Thoracic aorta (tissue), 2 donors: Measurements from ENCODE around the gene PTOV1. TPM values are rescaled to one million over a fixed set of nuclear protein-coding genes. Genes with fewer than 3 reads are reported as not detected.

Source experiments
- ATAC-seq: fragments of 150-250 bp; one replicate; pipeline ENCODE4 v1.8.0; 2017; ENCODE audit warnings: low read depth; ENCODE audit not compliant: insufficient number of reproducible peaks, low FRiP score
- DNase-seq: peaks from one replicate; pipeline ENCODE4 v3.0.0-alpha.2; 2020; ENCODE audit warnings: low spot score
- H3K27ac ChIP-seq, 2 donors: fragments of 200-600 bp; sonication (generic); 1 replicate in 1 of 2; 2 replicates in 1 of 2; pipeline ENCODE4 v1.5.1; 2016; ENCODE audit warnings: mild to moderate bottlenecking in 2 of 2, moderate library complexity in 2 of 2
- H3K27me3 ChIP-seq: fragments of 200-600 bp; sonication (generic); replicated peaks from 2 replicates; pipeline ENCODE4 v1.6.0; 2016; ENCODE audit warnings: mild to moderate bottlenecking; ENCODE audit not compliant: insufficient read depth
- H3K36me3 ChIP-seq: fragments of 200-600 bp; sonication (generic); one replicate; pipeline ENCODE4 v1.5.1; 2016
- H3K4me1 ChIP-seq, 2 donors: fragments of 200-600 bp; sonication (generic); 1 replicate in 1 of 2; 2 replicates in 1 of 2; pipeline versions ENCODE4 v1.5.1 to v1.6.0; 2016; ENCODE audit warnings: low read depth in 2 of 2, mild to moderate bottlenecking in 1 of 2; ENCODE audit not compliant: control insufficient read depth in 1 of 2
- H3K4me3 ChIP-seq: fragments of 200-600 bp; sonication (generic); 2 replicates; pipeline ENCODE4 v1.5.1; 2016; ENCODE audit warnings: mild to moderate bottlenecking
- H3K9me3 ChIP-seq: fragments of 200-600 bp; sonication (generic); 2 replicates; pipeline ENCODE4 v1.5.1; 2016
- total RNA-seq, 2 donors: library from RNA; depleted of rRNA; stranded (reverse); fragments of >200 nt; gene quantifications; one replicate each; pipeline versions ENCODE4 v1.1.0 to v1.2.3, GENCODE V29; 2016
- TF ChIP-seq, protein P1 (sequence below): fragments of 200-600 bp; sonication (generic); IDR thresholded peaks from one replicate; pipeline ENCODE4 v1.5.1; 2019; ENCODE audit warnings: antibody characterized with exemption

PTOV1 gene
- total RNA-seq, 2 donors from 2014 or later: 62.9 to 72.2 TPM

DNA sequence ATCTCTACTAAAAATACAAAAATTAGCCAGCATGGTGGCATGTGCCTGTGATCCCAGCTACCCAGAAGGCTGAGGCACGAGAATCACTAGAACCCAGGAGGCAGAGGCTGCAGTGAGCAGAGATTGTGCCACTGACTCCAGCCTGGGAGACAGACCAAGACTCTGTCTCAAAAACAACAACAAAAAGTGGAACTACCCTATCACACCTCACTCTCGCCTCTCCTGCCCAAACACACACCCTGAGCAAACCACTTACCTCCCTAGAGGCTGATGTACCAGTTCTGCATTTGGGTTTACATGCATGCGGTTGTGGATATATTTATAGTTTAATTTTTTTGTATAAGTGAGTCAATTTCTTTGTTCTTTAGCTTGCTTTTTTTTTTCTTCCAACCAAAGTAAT, 7.7 kb upstream of the PTOV1 start:
- Histone ChIP-seq H3K4me3 (no peak overlapping the region), H3K4me1 (no peaks in the 10 kb centered on the region), H3K27ac (no peak overlapping the region), H3K9me3 (no peaks in the 10 kb centered on the region), H3K27me3 (no peaks in the 10 kb centered on the region), H3K36me3 (peaks cover 10% of the 10 kb centered on the region)
- TF ChIP-seq, protein P1, sequence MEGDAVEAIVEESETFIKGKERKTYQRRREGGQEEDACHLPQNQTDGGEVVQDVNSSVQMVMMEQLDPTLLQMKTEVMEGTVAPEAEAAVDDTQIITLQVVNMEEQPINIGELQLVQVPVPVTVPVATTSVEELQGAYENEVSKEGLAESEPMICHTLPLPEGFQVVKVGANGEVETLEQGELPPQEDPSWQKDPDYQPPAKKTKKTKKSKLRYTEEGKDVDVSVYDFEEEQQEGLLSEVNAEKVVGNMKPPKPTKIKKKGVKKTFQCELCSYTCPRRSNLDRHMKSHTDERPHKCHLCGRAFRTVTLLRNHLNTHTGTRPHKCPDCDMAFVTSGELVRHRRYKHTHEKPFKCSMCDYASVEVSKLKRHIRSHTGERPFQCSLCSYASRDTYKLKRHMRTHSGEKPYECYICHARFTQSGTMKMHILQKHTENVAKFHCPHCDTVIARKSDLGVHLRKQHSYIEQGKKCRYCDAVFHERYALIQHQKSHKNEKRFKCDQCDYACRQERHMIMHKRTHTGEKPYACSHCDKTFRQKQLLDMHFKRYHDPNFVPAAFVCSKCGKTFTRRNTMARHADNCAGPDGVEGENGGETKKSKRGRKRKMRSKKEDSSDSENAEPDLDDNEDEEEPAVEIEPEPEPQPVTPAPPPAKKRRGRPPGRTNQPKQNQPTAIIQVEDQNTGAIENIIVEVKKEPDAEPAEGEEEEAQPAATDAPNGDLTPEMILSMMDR: no peak
- DNase-seq (no peak), ATAC-seq (no peak)

DNA sequence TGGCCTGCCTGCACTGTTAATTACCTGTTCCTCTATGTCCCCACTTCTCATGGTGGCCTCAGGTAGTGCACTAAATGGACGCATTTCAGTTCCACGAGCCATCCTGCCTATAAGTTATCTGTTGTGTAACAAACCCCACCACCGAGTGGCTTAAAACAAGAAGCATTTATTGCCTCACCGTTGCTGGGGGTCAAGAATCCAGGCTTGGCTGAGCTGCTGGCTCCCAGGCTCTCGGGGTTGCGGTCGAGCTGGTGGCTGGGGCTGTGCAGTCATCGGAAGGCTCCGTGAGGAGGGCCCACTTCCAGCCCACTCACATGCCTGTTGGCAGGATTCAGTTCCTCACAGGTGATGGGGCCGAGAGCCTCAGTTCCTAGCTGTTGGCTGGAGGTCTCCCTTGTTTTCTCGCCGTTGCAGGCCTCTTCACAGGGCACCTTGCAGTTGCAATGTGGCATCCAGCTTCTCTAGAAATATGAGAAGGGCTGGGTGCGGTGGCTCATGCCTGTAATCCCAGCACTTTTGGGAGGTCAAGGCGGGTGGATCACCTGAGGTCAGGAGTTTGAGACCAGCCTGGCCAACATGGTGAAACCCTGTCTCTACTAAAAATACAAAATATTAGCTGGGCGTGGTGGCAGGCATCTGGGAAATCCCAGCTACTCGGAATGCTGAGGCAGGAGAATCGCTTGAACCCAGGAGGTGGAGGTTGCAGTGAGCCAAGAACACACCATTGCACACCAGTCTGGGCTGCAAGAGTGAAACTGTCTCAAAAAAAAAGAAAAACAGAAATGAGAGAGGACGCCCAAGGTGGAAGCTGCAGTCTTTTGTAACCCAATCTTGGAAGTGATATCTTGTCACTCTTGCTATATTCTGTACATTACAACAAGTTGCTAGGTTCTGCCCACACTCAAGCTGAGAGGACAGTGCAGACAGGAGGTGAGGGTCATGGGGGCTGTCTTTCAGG, 6.5 kb upstream of the PTOV1 start:
- Histone ChIP-seq H3K27me3 (no peaks in the 10 kb centered on the region), H3K4me3 (no peak overlapping the region), H3K36me3 (no peaks in the 10 kb centered on the region), H3K9me3 (no peaks in the 10 kb centered on the region), H3K4me1 (no peaks in the 10 kb centered on the region), H3K27ac (no peak overlapping the region)
- DNase-seq: no peak
- ATAC-seq: no peak
- TF ChIP-seq, protein P1: no peak

DNA sequence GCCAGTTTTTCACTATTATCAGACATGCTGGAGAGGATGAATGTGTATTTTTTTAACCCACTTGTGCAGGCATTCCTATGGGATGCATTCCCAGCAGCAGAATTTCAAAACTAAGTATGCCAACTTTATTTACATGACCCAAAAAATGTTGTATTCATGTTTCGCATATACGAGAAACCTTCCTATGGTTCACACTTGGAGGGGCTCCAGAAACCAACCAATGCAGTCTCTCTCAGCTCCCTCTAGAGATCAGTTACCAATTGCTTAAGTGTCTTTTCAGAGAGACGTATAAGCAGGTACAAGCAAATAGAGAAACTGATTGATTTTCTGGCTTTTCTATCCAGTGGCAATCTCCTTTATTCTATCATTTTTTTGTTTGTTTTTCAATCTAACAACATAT, 5.5 kb upstream of the PTOV1 start:
- DNase-seq (no peak), ATAC-seq (no peak)
- peaks cover 2 to 5% of the 10 kb centered on the region in 2 donors for H3K4me1 ChIP-seq
- TF ChIP-seq, protein P1: no peak
- H3K36me3 ChIP-seq: no peaks in the 10 kb centered on the region
- H3K4me3 ChIP-seq: no peak overlapping the region
- no peaks in the 10 kb centered on the region for H3K9me3 ChIP-seq
- H3K27ac ChIP-seq: no peak overlapping the region
- H3K27me3 ChIP-seq: no peaks in the 10 kb centered on the region

DNA sequence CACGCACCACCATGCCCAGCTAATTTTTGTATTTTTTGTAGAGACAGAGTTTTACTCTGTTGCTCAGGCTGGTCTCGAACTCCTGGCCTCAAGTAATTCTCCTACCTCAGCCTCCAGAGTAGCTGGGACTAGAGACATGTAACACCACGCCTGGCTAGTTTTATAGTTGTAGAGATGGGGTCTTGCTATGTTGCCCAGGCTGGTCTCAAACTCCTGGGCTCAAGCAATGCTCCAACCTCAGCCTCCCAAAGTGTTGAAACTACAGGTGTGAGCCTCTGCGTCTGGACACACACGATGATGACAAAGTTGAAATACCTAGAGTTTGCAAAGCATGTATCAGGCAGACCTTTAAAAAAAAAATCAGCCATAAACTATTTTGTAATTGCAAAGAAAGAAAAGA, 4.6 kb upstream of the PTOV1 start:
- H3K27ac ChIP-seq: no peak overlapping the region
- H3K9me3 ChIP-seq: no peaks in the 10 kb centered on the region
- H3K4me1 ChIP-seq: peaks cover 2 to 5% of the 10 kb centered on the region in 2 donors
- ATAC-seq (no peak), DNase-seq (no peak)
- no peaks in the 10 kb centered on the region for H3K27me3 ChIP-seq
- no peaks in the 10 kb centered on the region for H3K36me3 ChIP-seq
- TF ChIP-seq, protein P1: no peak
- H3K4me3 ChIP-seq: no peak overlapping the region

DNA sequence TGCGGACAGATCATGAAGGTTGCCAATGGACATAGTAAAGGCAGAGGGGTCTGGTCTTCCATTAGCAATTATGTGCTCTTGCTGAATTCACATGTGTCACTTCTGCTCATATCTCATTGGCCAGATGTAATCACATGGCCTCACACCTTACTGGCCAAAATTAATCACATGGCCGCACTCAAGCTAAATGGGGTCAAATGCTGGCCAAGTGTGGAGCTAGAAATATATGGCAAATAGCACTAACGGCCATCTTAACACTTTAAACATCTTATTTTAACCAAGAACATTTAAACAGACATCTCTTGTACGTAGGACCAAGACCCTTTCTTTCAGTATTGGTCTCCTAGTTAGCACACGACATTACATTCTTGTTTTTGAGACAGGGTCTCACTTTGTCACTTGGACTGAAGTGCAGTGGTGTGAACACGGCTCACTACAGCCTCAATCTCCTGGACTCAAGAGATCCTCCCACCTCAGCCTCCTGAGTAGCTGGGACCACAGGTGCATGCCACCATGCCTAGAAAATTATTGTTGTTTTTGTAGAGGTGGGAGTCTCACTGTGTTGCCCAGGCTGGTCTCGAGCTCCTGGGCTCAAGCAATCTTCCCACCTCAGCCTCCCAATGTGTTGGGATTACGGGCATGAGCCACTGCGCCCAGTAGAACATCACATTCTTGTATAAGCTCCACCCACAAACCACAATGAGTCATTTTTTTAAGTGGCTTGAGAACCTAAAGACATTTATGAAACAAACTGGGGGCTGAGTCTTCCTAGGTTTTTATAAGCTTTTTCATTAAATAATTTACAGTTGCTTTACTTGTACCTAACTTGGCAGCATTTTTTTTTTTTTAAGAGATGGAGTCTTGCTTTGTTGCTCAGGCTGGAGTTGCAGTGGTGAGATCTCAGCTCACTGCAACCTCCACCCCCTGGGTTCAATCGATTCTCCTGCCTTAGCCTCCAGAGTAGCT, 2.9 kb upstream of the PTOV1 start:
- Histone ChIP-seq H3K4me3 (no peak overlapping the region), H3K36me3 (no peaks in the 10 kb centered on the region), H3K9me3 (no peaks in the 10 kb centered on the region), H3K4me1 (peaks cover 10 to 18% of the 10 kb centered on the region in 2 donors), H3K27ac (no peak overlapping the region), H3K27me3 (no peaks in the 10 kb centered on the region)
- TF ChIP-seq, protein P1: no peak
- ATAC-seq: no peak
- DNase-seq: no peak
